HG03521 (cell line): ENCODE measurements around the gene TMPRSS6.
A peak's percentile ranks its signal among the peaks of the same experiment; 100 is the strongest.

ENCODE experiments used
- ATAC-seq: cut with Tn5 transposase; IDR thresholded peaks from one replicate; pipeline ENCODE4 v1.9.1; 2021; ENCODE audit warnings: mild to moderate bottlenecking, moderate library complexity; ENCODE audit not compliant: unreplicated experiment

Gene TMPRSS6

DNA sequence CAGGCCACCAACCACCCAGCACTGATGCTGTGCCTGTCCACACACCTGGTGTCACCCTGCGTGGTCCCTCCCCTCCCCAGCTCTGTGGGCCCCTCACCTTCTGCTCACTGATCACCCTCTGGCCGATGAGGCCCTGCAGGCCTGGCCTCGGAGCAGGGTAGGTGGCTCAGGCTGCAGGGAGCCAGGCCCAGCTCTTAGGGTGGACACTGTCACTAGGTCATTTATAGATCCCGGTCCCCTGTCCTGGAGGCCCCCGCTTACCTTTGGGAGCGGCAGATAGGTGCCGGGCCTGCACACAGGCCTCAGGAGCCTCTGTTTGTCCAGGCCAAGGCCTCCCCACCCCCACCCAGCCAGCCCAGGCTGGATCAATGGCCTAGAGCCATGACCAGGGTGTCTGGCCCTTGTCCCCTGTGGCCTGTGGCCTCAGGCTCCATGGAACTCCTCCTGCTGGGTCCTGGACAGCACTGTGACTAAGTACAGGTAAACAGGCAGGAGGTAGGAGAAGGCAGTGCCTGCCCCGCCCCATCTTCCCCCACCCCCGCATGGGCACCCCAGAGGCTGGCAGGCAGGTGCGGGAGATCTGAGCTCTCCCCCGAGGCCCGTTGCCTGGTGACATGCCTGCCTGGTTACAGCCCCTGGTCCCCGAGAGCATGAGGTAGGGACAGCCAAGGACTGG, at the start of gene TMPRSS6:
Gene TMPRSS6 (minus strand): TSS at position 472 of the 676 bp plus-strand sequence. CDS start 6,296 bp downstream, outside the sequence.
- ATAC-seq, result no peak

DNA sequence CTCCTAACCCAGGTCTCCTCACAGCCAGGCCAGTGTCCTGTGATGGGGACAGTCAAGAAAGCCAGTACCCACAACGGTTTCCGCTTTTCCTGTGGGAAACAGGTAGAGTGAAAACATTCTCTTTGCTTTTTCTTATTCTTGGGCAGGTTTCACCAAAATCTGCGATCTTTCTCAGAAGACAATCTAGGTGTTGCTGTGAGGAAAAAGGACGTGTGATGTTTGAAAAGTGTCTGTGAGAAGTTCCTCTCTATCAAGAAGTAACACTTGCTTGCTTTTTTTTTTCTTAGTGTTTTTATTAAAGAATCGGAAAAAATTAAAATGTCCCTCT, 49.4 kb upstream of the TMPRSS6 start:
- ATAC-seq, result no peak

DNA sequence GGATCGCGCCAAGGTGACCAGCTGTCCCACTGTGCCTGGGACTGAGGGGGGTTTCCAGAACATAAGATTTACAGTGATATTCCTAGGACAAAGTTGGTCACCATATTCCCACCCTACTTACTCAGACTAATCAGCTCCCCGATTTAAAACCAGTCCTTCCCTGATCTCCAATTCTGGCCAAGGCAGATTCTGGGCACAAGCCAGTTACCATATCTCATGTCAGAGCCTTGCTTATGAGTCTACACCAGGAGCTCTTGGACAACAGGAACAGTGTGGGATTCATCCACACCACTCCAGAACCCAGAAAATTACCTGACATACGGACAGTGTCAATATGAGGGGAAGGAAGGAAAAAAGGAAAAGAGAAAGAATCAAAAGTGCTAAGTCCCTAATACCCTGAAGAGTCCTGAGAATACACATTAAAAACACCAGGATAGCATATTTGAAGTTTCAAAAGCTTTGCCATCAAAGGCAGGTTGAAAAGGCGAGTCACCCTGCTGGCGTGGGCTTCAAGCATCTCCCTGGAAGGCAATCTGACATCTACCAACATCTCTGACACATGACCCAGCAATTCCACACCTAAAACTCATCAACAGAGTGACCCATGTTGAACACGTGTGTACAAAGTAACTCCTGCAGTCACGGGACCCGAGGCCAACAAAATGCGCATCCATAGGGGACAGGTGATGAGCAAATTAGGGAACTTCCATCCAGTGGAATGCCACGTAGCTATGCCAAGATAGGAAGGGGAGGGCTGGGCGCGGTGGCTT, 48.2 kb upstream of the TMPRSS6 start:
- ATAC-seq, result no peak

DNA sequence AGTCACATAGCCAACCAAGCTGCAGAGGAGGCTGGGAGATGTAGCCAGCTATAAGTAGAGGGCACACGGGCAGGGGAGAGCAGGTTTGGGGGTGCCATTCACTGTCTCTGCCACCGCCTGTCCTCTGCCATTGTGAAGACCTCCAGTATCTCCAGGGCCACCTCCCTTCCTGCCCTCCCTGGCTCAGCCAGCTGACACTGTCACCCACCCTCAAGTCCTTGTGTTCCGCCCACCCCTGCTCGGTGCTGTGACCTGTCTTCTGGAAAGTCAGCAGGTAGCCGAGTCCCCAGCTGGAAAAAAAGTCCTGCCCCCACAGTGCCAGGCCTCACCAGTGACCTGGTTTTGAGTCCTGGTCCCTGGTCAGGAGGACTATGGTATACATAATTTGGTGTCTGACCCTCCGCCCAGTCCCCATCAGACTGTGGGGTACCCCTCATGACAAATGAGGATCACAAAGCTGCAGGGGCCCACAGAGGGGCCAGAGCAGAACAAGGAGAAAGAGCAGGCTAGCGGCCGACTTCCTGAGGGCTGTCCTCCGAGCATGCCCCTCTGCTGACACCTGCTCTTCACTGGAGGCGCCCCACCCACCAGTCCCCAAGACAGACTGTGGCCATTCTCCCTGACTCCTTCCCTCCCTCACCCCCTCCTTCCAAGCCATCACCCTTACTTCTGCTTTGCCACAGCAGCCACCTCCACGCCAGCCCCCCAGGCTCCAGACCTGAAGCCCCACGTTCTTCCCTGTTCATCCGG, 47.3 kb upstream of the TMPRSS6 start:
- no peak for ATAC-seq

DNA sequence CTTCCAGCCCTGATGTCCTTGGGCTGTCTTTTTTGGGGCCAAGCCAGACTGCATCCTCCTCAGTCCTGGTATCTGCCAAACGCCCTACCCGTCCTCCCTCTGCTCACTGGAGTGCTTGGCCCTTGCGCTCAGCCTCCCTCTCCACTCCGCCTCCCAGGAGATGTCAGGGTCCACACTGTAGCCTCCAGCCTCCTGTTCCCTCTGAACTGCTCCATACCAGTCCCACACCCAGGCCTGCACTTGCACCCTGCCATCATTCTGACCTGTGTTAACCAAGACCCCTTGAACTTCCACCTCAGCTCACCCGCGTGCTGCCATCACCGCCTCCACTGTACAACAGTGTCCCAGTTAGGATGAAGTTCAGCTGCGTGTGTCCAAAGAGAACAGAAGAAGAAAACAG, 46.5 kb upstream of the TMPRSS6 start:
- ATAC-seq, result no peak

DNA sequence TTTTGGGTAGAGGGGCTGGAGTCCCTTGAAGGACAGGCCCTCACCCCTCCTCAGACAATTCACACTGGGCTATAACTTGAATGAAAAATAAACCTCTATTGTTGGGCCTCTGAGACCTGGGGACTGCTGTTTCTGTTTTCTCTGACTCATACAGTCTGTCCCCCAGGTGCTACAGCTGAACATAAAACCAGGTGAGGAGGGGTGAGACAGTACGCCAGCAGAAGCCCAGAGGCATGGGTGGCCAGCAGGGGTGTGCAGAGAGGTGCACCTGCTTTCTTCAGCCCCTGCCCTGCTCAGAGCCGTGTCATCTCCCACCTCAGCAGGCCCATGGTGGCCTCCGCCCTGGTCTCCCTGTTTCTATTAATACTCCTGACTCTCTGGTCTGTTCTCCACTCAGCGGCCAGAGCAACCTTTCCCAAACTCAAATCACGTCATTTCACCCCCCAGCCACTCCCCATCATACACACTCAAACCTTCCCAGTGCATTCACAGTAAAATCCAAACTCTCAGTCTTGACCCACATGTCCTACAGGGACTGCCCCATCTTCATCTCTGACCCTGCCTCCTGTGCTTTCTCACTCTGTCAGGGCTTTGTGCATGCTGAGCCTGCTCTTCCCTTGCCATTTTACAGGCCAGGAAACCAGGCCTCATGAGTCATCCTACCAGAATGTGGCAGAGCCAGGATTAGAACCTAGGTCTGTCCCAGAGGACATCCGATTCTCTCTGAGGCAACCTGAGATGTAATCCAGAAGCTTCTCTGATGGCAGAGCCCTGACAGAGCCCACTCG, 45.6 kb upstream of the TMPRSS6 start:
- no peak for ATAC-seq

DNA sequence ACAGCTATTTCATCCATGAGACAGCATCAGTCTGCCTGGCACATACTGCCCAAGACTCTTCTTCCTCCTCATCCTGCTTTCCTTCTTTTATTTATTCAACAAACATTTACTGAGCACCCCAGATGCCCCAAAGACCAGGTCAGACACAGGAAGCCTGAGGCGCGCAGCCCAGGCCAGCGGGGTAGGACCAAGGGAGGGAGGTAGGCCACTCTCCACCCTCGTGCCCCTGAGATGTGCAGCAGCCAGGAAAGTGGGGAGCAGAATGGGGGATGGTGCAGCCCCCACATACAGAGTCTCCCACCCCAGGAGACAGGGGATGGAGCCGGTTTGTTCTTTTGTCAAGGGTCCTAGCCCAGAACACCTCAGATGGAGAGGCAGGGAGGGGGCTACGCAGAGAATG, 44.4 kb upstream of the TMPRSS6 start:
- no peak for ATAC-seq

DNA sequence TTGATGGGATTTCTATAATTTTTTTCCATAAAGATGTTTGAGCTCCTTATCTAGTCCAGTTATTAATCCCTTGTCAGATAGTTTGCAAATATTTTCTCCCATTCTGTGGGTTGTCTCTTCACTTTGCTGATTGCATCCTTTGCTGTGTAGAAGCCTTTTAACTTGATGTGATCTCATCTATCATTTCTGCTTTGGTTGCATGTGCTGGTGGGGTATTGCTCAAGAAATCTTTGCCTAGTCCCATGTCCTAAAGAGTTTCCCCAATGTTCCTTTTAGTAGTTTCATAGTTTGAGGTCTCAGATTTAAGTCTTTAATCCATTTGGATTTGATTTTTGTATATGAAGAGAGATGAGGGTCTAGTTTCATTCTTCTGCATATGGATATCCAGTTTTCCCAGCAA, 41.9 kb upstream of the TMPRSS6 start:
- no peak for ATAC-seq

DNA sequence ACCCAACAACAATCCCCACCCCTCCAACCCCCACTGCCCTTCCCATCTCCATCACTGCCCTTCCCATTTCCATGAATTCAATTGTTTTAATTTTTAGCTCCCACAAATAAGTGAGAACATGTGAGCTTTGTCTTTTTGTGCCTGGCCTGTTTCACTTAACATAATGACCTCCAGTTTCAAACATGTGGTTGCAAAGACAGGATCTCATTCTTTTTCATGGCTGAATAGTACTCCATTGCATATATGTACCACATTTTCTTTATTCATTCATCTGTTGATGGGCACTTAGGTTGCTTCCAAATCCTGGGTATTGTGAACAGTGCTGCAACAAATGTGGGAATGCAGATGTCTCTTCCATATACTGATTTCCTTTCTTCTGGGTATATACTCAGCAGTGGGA, 41.2 kb upstream of the TMPRSS6 start:
- no peak for ATAC-seq

DNA sequence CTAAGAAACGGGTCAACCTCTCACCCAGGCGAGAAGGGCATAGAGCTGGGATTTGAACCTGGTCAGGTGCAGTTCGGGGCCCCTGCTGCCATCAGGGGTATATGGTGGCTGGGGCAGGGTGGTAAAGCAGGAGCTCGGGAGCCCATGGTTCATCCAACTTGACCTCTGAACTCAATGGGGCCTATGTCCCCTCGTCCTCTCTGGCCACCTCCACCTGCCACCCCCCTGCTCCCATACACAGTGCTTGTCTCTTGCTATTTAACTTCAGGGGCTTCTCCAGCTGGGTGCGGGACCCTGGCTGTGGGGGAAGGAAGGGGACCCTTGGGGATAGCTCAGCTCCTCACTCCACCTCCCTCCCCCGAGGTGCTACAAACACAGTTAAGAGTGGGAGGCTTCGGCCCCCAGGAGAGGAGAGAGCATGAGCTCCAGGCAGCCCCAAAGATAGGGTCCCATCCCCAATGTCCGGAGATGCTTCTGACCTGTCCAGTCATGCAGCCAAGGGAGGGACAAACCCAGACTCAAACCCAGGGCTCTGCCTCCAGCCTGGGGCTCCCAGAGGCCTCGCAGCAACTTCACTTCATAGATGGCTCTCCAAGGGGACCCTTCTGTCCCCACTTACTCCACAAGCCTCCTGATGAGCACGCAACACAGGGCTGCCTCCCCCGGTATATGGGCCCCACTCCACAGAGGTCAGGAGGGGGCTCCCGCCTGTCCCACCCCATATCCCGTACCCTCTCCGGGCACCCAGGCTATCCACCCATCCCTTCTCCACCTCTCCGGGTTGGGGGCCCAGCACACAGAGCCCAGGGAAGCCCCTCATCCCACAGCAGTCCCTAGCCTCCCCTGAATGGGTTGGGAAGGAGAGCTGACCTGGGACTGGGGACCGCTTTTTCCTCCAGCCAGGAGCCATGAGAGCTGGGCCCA, 39.5 kb upstream of the TMPRSS6 start:
- ATAC-seq, result peak; percentile 11

DNA sequence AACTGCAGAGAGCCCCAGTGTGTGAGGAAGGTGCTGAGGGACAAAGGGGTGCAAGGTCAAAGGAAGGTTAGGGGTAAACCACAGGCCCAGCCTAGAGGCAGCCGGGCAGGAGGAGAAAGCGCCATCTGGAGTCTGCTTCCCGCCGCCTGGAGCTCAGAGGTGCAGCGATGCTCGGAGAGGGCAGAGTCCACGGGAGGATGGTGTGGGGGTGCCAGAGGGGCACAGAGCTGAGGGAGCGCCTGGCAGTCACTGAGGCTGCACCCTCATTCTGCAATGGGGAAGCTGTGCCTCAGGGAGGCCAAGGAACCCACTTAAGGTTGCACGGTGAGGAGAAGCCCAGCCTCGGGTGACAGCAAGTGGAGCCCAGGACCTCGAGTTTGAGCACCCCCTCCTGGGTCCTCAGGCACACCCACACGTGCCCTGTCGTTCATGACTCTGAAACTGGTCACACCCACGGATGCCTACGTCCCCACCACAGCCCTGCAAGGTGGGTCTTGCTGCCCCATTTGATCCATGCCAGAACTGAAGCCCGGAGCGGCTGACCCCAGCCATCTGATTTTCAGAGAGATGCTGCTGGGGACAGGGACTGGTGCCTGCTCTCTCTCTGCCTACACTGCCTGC, 38.6 kb upstream of the TMPRSS6 start:
- no peak for ATAC-seq

DNA sequence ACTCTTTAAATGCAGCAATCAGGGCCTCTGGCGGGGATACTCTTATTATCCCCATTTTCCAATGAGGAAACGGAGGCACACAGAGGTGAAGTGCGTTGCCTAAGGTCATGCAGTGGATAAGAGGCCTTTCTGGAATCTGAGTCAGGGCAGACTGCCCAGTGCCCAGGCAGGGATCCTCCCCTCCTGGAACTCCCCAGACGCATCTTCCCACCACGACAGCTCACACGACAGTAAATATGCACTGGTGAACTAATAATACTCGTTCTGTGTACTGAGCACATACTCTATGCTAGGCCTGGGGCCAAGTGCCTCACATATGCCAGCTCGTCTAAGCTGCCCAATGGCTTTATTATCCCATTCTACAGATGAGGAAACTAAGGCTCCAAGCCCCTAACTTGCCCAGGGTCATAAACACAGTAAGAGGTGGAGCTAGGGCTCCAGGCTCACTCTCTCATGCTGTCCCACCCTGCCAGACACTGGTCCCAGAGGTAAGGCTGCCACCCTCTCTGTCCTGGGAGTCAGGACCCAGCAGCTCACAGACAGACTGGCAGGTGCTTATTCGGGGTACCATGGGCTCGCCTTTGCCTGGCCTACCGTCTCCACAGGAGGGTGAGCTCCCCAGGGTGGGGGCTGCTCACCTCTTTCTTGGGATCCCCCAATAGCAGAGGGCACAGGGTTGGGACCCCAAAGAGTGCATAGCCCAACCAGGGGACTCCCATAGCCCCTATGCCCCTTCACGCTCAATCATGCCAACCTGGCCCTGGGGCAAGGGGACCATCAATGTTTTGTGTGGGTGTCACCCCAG, 37.9 kb upstream of the TMPRSS6 start:
- ATAC-seq, result no peak

DNA sequence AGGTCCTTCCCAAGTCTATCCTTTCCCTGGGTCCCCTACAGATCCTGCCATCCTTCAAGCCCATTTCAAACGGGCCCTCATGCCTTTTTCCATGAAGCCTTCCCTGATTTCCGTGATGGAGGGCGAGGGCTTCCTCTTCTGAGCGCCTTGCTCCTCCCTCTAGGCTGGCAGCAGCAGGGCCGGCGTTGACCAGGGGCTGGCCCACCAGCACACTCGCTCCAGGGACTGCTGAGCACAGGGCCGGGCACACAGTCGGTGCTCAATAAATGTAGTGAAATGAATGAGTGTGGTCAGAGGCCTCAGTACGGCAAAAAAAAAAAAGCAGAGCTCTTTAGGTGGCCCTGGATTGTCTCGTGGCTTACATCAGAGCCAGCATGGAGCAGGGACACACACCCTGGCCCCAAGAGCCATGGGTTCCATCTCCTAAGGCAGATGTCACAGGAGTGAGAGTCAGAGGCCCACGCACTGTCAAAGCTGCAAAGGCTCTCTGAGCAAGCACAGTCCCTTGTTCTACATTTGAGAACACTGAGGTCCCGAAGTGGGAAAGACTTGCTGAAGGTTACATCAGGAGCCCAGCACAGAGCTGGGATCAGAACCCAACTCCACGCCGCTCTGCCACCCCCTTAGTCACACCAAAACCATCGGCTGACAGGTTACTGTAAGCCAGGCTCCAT, 37.1 kb upstream of the TMPRSS6 start:
- no peak for ATAC-seq

DNA sequence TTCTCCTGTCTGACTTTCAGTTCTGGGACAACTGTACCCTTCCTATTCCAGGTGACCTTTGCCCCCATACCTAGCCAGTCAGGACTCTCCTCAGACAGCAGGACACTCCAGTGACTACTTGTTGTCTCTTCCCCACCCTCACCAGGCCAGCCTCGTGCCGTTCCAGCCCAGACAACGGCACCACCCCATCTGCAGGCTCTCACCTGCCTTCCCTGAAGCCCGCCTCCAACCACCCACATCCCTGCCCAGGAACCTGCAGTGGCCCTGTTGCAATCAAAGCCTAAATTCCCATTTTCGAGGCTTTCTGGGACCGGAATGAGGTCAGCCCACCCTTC, 36.5 kb upstream of the TMPRSS6 start:
- ATAC-seq, result no peak

DNA sequence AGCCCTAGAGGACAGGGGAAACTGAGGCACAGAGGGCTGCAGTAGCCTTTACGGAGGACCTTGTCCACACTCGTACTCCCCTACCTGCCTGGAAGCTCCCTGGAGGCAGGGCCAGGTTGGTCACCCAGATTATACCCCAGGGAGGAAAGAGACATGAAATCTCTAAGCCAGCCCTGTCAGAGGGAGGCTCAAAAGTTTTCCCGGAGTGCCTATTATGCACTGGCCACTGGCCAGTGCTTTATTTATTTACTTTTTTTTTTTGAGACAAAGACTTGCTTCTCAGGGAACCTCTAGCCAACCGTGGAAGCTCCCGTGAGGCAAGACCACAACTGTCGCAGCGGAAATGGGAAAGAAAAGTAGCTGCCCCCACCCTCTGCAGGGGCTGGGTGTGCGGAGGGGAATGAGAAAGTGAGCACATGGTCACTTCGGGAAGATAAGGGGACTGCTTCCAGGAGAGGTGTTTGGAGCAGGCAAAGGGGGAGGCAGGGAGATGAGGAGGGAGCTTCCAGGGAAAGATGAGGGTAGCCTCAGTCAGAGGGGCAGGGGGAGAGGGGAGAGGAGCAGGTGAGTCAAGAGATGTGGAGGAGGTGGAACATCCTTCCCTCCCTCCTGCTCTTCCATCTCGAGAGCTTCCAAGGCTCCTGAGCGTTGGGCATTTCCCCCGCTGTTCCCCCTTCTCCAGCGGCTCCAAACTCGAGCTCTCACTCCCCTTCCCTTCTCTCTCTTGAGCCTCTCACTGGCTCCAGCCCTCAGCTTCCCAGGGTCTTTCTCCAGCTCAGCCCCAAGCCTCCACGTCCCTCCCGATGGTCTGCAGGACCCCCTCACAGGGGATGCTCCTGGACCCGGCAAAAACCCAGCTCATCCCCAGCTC, 35.9 kb upstream of the TMPRSS6 start:
- no peak for ATAC-seq

DNA sequence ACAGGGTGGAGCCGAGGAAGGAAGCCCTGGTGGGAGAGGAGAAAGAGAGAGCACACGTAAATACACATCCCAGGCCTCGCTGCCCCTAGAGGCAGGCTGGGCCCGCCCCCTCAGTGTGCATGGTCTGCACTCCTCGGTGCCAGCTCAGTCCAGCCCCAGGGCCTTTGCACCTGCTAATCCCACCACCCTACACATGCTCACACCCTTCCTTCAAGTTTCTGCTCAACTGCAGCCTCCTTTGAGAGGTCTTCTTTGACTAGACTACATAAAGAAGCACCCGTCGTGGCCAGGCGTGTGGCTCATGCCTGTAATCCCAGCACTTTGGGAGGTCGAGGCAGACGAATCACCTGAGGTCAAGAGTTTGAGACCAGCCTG, 34.7 kb upstream of the TMPRSS6 start:
- no peak for ATAC-seq

DNA sequence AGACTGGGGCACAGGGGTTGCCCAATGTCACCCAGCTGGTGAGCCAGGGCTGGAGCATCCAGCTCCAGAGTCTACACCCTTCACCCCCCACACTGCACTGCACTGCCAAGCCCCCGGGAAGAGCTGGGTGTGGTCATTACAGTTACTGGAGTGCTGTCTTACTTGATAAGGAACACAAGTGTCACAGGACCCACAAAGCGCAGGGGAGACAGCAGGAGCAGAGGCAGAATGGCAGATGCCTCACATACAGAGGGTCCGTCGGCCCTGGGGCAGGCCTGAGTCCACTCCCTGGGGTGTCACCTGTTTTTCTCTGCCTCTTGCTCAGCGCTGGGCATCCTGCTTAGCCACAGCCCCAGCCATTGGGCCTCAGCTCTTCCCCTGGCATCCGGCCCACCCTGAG, 32.5 kb upstream of the TMPRSS6 start:
- no peak for ATAC-seq

DNA sequence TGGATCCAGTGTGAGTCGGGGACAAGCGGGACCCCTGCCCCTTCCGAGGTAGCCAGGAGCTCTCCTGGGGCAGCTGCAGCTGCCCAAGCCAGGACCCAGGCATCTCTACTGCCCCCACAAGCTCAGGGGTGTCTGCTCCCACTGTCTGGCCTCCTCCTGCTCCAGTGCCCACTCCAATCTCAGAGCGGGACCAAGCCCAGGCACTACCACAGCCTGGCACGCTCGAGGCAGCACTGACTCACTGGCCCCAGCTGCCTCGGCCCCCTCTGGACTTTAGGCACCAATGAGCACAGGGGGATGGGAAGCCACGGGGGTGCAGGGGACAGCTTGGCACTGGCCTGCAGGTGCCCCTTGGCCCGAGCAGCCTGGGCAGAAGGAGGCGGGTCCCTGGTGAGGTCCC, 32.0 kb upstream of the TMPRSS6 start:
- no peak for ATAC-seq
